CD4-positive, alpha-beta T cell treated with Interleukin-15 for 4 hours (primary cell): Measurements from ENCODE around the gene VPS25.
"Not testable (repeated sequence)": the region's sequence is repeated elsewhere in the genome, so short reads cannot be mapped to it uniquely, and the experiment has no call there.

Experiments used
- DNase-seq: peaks from one replicate; pipeline ENCODE4 v3.0.0-alpha.2; 2020; ENCODE audit warnings: low spot score

VPS25 gene

DNA sequence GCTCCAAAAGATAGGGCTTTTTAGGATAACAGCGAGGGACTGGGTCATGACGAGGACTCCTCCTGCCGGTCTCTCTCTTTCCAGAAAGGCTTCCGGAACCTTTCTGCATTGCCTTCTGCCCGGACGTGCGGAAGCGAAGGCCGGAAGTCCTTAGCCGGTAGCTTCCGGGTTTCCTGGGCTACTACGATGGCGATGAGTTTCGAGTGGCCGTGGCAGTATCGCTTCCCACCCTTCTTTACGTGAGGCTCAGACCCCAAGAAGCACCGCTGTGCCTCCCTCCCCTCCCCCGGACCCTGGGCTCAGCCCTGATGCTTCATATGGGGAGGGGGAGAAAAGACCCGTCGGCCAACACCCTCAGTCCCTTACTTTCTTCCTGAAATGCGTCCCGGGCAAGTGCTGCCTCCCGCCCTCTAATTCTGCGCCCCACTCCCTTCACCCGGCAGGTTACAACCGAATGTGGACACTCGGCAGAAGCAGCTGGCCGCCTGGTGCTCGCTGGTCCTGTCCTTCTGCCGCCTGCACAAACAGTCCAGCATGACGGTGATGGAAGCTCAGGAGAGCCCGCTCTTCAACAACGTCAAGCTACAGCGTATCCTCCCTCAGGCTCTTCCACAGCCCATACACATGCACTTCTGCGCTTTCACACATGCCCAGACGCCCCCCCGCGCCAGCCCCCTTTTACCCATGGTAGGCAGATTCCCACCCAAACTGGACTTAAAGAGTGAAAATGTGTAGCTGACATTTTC is at the start of gene VPS25:
Gene VPS25, plus strand, starts transcription at position 160 of the 746 bp plus-strand sequence. Its CDS starts 27 bp downstream, at position 187.
- DNase-seq: peak; percentile 84

- DNase-seq: no peak
Observed at GRCh38 chr17:42723636-42724035, 49.6 kb upstream of the VPS25 start.

GRCh38 chr17:42725143-42725542 is 48.1 kb upstream of the VPS25 start:
- no peak for DNase-seq

DNA sequence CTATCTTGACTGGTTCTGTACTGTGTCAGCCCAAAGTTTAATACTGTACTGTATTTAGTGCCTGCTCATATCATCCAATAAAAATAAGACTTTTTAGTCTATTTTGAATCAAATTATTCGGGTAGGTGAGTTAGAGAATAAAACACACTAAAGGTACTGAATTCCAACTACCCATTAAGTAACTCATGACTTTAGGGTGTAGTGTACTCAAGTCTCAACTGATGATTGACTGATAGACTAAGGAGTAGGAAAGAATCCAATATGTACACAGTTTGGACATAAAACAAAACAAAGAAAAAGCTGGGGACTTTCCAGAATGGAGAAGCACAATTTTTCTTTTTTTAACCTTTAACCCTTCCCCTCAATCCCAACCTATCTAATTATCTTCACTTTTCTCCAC is 32.5 kb upstream of the VPS25 start:
- no peak for DNase-seq

DNA sequence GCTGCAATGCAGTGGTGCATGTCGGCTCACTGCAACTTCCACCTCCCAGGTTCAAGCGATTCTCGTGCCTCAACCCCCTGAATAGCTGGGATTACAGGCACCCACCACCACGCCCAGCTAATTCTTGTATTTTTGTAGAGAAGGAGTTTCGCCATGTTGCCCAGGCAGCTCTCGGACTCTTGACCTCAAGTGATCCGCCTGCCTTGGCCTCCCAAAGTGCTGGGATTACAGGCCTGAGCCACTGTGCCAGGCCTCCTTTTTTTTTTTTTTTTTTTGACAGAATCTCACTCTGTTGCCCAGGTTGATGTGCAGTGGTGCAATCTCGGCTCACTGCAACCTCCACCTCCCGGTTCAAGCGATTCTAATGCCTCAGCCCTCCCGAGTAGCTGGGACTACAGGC is 30.3 kb upstream of the VPS25 start:
- not testable (repeated sequence) for DNase-seq

GRCh38 chr17:42743595-42744282 is 29.5 kb upstream of the VPS25 start:
- no peak for DNase-seq

GRCh38 chr17:42744283-42744805 is 28.9 kb upstream of the VPS25 start:
- DNase-seq: peak; percentile 64

DNA sequence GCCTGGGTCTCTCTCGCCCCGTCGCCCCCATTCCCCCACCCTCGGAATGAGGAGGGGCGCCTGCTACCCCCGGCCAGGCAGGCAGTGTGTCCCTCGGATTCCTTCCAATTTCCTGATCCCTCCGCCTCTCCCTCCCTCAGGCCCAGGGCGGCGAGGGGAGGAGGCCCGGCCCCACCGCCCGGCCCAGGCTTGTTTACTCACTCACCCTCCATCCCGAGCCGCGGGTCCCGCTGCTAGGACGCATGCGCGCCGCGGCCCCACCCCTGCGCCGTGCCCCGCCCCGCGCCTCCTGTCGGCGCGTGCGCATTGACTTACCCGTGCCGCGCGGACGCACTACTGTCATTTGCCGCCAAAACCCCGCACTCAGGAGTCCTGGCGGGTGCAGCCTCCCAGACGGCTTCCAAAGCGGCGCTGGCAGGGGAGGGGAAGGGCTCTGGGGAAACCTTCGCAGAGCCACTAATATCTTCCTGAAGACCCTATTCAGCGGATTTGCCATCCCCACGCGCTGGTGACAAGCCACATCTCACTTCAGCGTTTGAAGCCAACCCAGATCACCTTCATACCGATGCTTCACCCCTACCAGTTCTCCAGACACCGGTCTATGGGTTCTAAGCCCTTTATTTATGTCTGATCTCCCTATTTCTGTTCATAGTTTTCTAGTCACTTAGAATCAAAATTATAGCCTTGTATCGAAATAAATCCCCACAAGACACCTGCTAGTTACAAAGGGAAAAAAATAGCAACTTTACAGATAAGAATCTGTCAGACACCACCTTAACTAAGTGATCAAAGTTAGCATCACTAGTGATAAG is 28.2 kb upstream of the VPS25 start, which contains the start of gene EZH1:
Gene EZH1, minus strand, starts transcription at position 235 of the 812 bp plus-strand sequence. CDS start 16,099 bp downstream, outside the sequence.
- DNase-seq: peak; percentile 93

- DNase-seq: no peak
Observed at GRCh38 chr17:42748202-42748907, 24.9 kb upstream of the VPS25 start.

DNA sequence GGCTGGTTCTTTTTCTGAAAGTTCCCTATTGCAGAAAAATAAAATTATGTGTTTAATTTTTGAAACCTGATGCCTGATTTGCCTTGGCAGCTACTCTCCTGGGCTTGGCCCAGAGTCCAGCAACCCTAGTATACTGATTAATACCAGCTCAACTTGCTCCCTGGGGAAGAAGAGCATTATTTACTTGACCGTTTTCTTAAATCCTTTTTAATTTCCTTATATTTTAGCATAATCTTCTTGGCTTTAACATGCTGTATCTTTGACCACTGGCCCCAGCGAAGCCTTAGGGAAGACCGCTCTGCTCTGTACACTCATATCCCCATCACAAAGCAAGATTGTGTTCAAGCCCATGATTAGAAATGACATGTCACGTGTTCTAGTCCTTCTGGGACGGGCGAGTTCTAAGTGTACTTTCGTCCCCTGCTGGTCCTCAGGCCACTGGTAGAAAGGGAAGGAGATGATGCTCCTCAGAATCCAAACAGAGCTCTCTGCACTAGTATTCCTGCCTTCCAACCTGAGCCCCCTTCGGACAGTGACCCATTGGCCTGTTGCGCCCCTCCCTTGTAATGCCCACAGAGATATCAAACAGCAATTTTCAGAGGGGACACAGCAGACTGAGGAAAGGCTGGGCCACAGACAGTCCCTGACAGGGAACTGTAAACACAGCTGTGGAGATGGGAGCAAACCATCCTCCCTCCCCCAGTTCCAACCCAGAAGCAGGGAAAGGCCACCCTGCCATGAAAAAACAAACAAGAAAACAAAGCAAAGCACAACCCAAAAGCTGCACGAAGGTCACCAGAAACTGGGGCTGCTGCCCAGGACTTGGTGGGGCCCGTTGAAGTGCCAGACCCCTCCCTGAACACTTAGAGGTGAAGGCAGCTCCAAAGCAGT is 24.1 kb upstream of the VPS25 start:
- no peak for DNase-seq

- no peak for DNase-seq
Observed at GRCh38 chr17:42750739-42751344, 22.4 kb upstream of the VPS25 start.

- no peak for DNase-seq
Observed at GRCh38 chr17:42751628-42752027, 21.6 kb upstream of the VPS25 start.

DNA sequence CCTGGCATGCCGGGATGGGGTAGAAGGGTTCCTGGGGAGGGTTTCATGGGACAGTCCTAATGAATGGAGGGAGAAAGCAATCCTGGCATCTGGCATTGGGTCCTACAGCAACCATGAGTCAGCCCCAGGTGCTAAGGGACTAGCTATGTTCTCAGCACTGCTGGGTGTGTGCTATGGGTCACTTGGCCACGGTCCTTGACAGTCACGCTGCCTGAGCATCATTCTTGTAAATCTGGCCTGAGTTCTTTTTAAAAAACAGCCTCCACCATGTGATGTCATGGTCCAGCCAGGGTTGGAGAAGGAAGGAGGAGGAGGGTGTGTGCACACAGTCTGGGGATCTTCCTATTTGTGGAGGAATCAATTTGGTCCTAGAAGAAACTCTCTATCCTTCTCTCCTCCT is 18.5 kb upstream of the VPS25 start:
- no peak for DNase-seq

DNA sequence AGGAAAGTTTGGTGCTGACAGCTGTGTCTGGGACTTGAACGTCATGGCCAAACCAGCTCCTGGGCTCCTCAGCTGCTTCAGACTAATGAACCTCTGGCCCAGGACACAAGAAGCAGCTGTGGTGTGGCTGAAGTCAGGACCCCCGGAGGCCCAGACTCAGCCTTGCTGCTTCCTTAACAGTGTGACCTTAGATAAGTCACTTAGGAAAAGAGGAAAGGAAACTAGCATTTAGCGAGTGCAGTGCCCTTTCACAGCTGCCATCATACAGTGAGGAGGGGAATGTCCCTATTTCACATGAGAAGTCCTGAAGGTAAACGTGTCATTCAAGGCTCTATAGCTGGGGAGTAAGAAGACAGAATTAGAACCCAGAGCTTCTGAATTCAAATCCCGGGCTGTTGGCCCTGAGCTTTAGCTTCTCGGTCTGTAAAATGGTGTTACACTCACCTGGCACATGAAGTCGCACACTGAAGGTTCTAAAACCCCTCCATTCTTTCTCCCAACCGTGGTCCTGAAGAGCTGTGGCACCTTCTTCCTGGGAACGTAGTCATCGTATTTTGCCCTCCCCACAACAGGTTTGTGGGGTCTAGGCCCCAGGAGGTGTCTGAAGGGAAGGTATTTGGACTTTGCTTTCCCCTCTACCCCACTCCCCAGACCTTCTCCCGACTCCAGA is 13.1 kb upstream of the VPS25 start:
- no peak for DNase-seq

DNA sequence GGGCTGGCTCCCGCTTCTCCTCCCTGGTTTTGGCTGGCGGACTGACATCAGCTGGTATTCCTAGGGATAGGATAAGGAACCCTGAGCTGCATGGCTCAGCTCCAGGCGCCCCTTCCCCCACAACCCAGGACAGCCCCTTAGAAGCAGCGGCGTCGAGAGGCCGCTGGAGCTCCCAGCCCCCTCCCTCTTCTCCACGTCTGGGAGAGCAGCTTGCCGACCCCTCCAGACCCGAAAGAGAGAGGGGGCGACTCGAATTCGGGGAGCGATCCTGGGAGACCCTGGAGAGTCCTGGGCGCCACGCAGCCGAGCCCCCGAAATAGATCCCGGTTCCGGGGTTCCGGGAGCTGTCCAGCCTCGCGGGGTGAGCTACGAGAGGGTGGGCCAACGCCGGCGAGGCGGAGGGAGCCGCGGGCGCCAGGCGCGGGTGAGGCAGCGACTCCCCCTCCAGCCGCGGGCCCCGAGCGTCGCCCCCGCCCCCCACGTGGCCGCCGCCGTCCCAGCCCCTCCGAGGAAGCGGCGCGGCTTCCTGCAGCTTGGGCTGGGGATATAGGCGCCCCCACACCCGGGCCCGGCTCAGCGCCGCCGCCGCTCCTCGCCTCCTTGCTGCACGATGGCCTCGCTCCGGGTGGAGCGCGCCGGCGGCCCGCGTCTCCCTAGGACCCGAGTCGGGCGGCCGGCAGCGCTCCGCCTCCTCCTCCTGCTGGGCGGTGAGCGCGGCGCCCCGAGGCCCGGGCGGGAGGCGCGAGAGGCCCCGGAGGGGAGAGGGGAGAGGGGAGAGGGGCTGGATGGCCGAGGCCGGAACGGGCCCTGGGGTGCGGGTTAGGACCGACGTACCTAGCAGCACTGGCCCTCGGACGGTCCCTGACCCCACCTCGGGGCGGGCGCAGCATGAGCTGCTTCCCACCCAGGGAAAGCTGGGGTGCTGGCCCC is 12.3 kb upstream of the VPS25 start, which contains the start of gene RAMP2:
Gene RAMP2, plus strand, starts transcription at position 576 of the 930 bp plus-strand sequence. Its CDS starts 35 bp downstream, at position 611.
- DNase-seq: no peak

GRCh38 chr17:42761638-42762037 is 11.6 kb upstream of the VPS25 start:
- no peak for DNase-seq

DNA sequence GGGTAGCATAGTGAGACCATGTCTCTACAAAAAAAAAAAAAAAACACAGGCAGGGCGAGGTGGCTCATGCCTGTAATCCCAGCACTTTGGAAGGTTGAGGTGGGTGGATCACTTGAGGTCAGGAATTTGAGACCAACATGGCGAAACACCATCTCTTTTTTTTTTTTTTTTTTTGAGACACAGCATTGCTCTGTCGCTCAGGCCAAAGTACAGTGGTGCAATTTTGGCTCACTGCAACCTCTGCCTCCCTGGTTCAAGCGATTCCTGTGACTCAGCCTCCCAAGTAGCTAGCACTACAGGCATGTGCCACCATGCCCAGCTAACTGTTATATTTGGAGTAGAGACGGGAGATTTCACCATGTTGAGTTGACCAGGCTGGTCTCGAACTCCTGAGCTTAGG is 7.1 kb upstream of the VPS25 start:
- DNase-seq: no peak

- DNase-seq: no peak
Observed at GRCh38 chr17:42767512-42767911, 5.7 kb upstream of the VPS25 start.
